ENCODE measurements around the gene TBC1D4.

TBC1D4 gene

GRCh38 chr13:75485286-75486062 is 3.5 kb upstream of the TBC1D4 start:
- DNase-seq (ENCODE audit: extremely low read depth, low read depth): no peak
- no peak for TF ChIP-seq CTCF (IDR thresholded peaks at IDR 0.05; ENCODE audit: low read depth, low read length)

GRCh38 chr13:75482820-75483079 is 781 bp upstream of the TBC1D4 start:
- TF ChIP-seq CTCF (IDR thresholded peaks at IDR 0.05; ENCODE audit: low read depth, low read length): no peak
- DNase-seq (ENCODE audit: extremely low read depth, low read depth): no peak

GRCh38 chr13:75481176-75482069 is 546 bp downstream of the TBC1D4 start:
- no peak for TF ChIP-seq CTCF (IDR thresholded peaks at IDR 0.05; ENCODE audit: low read depth, low read length)
- DNase-seq (ENCODE audit: extremely low read depth, low read depth): no peak

GRCh38 chr13:75480671-75481175 is 1.2 kb downstream of the TBC1D4 start:
- TF ChIP-seq CTCF (IDR thresholded peaks at IDR 0.05; ENCODE audit: low read depth, low read length): no peak
- DNase-seq (ENCODE audit: extremely low read depth, low read depth): no peak

GRCh38 chr13:75479102-75479740 is 2.7 kb downstream of the TBC1D4 start:
- no peak for TF ChIP-seq CTCF (IDR thresholded peaks at IDR 0.05; ENCODE audit: low read depth, low read length)
- no peak for DNase-seq (ENCODE audit: extremely low read depth, low read depth)

GRCh38 chr13:75478659-75479058 is 3.3 kb downstream of the TBC1D4 start:
- no peak for TF ChIP-seq CTCF (IDR thresholded peaks at IDR 0.05; ENCODE audit: low read depth, low read length)
- DNase-seq (ENCODE audit: extremely low read depth, low read depth): no peak

Measured in AG09319 (cell line).